HepG2 (cell line): Measurements from ENCODE around the gene CLIC4. TPM values are rescaled to one million over a fixed set of nuclear protein-coding genes. Genes with fewer than 3 reads are reported as not detected.

Source experiments
- FIP1L1 ChIP-seq: fragments of 200-400 bp; formaldehyde crosslinking; IDR thresholded peaks from 2 replicates; pipeline ENCODE4 v1.6.1; 2018; ENCODE audit warnings: low read depth, mild to moderate bottlenecking, low read length, moderate library complexity, borderline replicate concordance; ENCODE audit not compliant: insufficient read depth
- FOXA1 ChIP-seq, 2 experiments: fragments of 450-650 bp in 1 of 2; sonication (generic) in 1 of 2; formaldehyde crosslinking in 1 of 2; IDR thresholded peaks; 2 replicates each; pipeline versions ENCODE4 v1.4.0 to v1.6.1; 2016 to 2020; ENCODE audit warnings: missing genetic modification reagents in 1 of 2
- HMGXB4 ChIP-seq, 2 experiments: sonication (generic) in 1 of 2; formaldehyde crosslinking in 1 of 2; IDR thresholded peaks; 2 replicates each; pipeline versions ENCODE4 v1.4.0 to v1.6.1; 2018 to 2020; ENCODE audit warnings: missing genetic modification reagents in 2 of 2, borderline replicate concordance in 1 of 2, low read depth in 1 of 2, mild to moderate bottlenecking in 1 of 2, missing biosample characterization in 1 of 2
- HOMEZ ChIP-seq: IDR thresholded peaks from 2 replicates; pipeline ENCODE4 v1.6.1; 2016; ENCODE audit warnings: low read depth
- IKZF4 ChIP-seq: sonication (generic); formaldehyde crosslinking; IDR thresholded peaks from 2 replicates; pipeline ENCODE4 v1.5.1; 2020; ENCODE audit warnings: borderline replicate concordance, mild to moderate bottlenecking, low read depth, missing genetic modification reagents; ENCODE audit errors: not compliant biosample characterization
- NKX3-1 ChIP-seq: sonication (generic); formaldehyde crosslinking; IDR thresholded peaks from 2 replicates; pipeline ENCODE4 v1.5.0; 2020; ENCODE audit warnings: missing genetic modification reagents
- NR2C2 ChIP-seq: sonication (generic); formaldehyde crosslinking; IDR thresholded peaks from 2 replicates; pipeline ENCODE4 v1.4.0; 2020; ENCODE audit warnings: missing genetic modification reagents, mild to moderate bottlenecking, moderate library complexity, borderline replicate concordance
- NR2F2 ChIP-seq: IDR thresholded peaks from 2 replicates; pipeline ENCODE4 v1.6.1; 2012; ENCODE audit warnings: low read depth, inconsistent platforms, borderline replicate concordance
- PPARG ChIP-seq: conservative IDR thresholded peaks from 2 replicates; pipeline ENCODE4 v1.6.1; 2016; ENCODE audit warnings: missing biosample characterization, missing genetic modification reagents
- PRDM15 ChIP-seq: sonication (generic); formaldehyde crosslinking; IDR thresholded peaks from 2 replicates; pipeline ENCODE4 v1.4.0; 2020; ENCODE audit warnings: missing genetic modification reagents
- RARA ChIP-seq: IDR thresholded peaks from 2 replicates; pipeline ENCODE4 v1.6.1; 2016; ENCODE audit warnings: missing genetic modification reagents, missing compliant biosample characterization
- RBAK ChIP-seq: sonication (generic); formaldehyde crosslinking; IDR thresholded peaks from 2 replicates; pipeline ENCODE4 v1.5.1; 2020; ENCODE audit warnings: mild to moderate bottlenecking, missing genetic modification reagents
- SALL1 ChIP-seq: sonication (generic); formaldehyde crosslinking; IDR thresholded peaks from 2 replicates; pipeline ENCODE4 v1.8.0; 2022; ENCODE audit warnings: mild to moderate bottlenecking, missing genetic modification reagents
- TEF ChIP-seq: sonication (generic); formaldehyde crosslinking; IDR thresholded peaks from 2 replicates; pipeline ENCODE4 v1.5.0; 2020; ENCODE audit warnings: missing genetic modification reagents
- ZBTB43 ChIP-seq: sonication (generic); formaldehyde crosslinking; conservative IDR thresholded peaks from 2 replicates; pipeline ENCODE4 v1.4.0; 2020; ENCODE audit warnings: missing genetic modification reagents
- ZBTB7A ChIP-seq: sonication (generic); formaldehyde crosslinking; IDR thresholded peaks from 2 replicates; pipeline ENCODE4 v1.8.0; 2022; ENCODE audit warnings: mild to moderate bottlenecking, missing genetic modification reagents
- ZNF292 ChIP-seq: sonication (generic); formaldehyde crosslinking; IDR thresholded peaks from 2 replicates; pipeline ENCODE4 v1.8.1; 2022; ENCODE audit warnings: mild to moderate bottlenecking, low read depth, missing genetic modification reagents, borderline replicate concordance
- ZNF709 ChIP-seq: sonication (generic); formaldehyde crosslinking; IDR thresholded peaks from 2 replicates; pipeline ENCODE4 v1.5.0; 2020; ENCODE audit warnings: mild to moderate bottlenecking, missing genetic modification reagents
- ZNF746 ChIP-seq: sonication (generic); formaldehyde crosslinking; IDR thresholded peaks from 2 replicates; pipeline ENCODE4 v1.8.0; 2022; ENCODE audit warnings: mild to moderate bottlenecking, missing genetic modification reagents
- ZSCAN25 ChIP-seq: sonication (generic); formaldehyde crosslinking; IDR thresholded peaks from 2 replicates; pipeline ENCODE4 v1.8.0; 2022; ENCODE audit warnings: mild to moderate bottlenecking, missing genetic modification reagents
- polyA plus RNA-seq, 8 experiments: library from polyadenylated mRNA; depleted of rRNA in 3 of 8; stranded (reverse) in 7 of 8; unstranded in 1 of 8; fragments of >200 nt; fragmentation: Illumina TruSeq in 4 of 8; extraction: Trizol in 4 of 8; gene quantifications; 2 replicates each; pipeline versions ENCODE4 v1.2.1 to v1.2.3, GENCODE V29; 2011 to 2016; ENCODE audit warnings: low read depth in 4 of 8, missing spikeins in 1 of 8, mixed read lengths in 1 of 8; ENCODE audit not compliant: insufficient read depth in 1 of 8
- total RNA-seq, 5 experiments: library from RNA; depleted of rRNA; stranded (reverse); fragments of >200 nt; fragmentation: Illumina TruSeq; extraction: Trizol; gene quantifications; 2 replicates each; pipeline ENCODE4 v1.2.3, GENCODE V29; 2016; ENCODE audit warnings: low read depth in 1 of 5

Gene CLIC4
- total and polyA plus RNA-seq, 2 of the 13 experiments (the other 11 are each of a cell fraction or from before 2014, with no cell fraction given) = 23.3 to 77.4 TPM

GRCh38 chr1:24725209-24725651 is 20.0 kb upstream of the CLIC4 start (continued):
- TF ChIP-seq ZBTB43 (CRISPR knock-in tag) (peak; percentile 43; the same call in 1 of the 2 replicates), NKX3-1 (0 out of 2 replicates have a peak, but pooled peaks have one; percentile 62), SALL1 (peak; percentile 37; the same call in 1 of the 2 replicates), RARA (CRISPR knock-in tag) (peak; percentile 61), PRDM15 (CRISPR knock-in tag) (peak; percentile 61; the same call in 1 of the 2 replicates), FOXA1 (IDR thresholded peaks at IDR 0.05) (no peak), FOXA1 (CRISPR knock-in tag; IDR thresholded peaks at IDR 0.05) (peak; percentile 21; the same call in 1 of the 2 replicates), FIP1L1 (no peak), ZNF746 (CRISPR knock-in tag) (peak; percentile 92), ZBTB7A (peak; percentile 57; the same call in 1 of the 2 replicates), TEF (CRISPR knock-in tag) (no peak), RBAK (CRISPR knock-in tag) (0 out of 2 replicates have a peak, but pooled peaks have one; percentile 19), NR2C2 (CRISPR knock-in tag) (peak; percentile 20; the same call in 1 of the 2 replicates), PPARG (CRISPR knock-in tag) (0 out of 2 replicates have a peak, but pooled peaks have one; percentile 55), HOMEZ (CRISPR knock-in tag) (0 out of 2 replicates have a peak, but pooled peaks have one; percentile 1), ZNF709 (CRISPR knock-in tag) (no peak), NR2F2 (0 out of 2 replicates have a peak, but pooled peaks have one; percentile 25), IKZF4 (CRISPR knock-in tag) (no peak), ZSCAN25 (peak; percentile 82), HMGXB4 (CRISPR knock-in tag; IDR thresholded peaks at IDR 0.05; ENCODE audit: borderline replicate concordance in 1 of 2, low read depth in 1 of 2) (0 out of 4 replicates have a peak, but pooled peaks of 1 of the 2 experiments have one; percentile 22), ZNF292 (CRISPR knock-in tag) (peak; percentile 85; the same call in 1 of the 2 replicates)
